OCI-M1 (cell line): ENCODE results near the gene FRS2.

Source experiments
- DNase-seq: peaks from one replicate; lab custom pipeline; 2025; lab: John Stamatoyannopoulos, UW

FRS2 gene

GRCh38 chr12:69466867-69467266 is 3.3 kb upstream of the FRS2 start:
- no peak for DNase-seq

- no peak for DNase-seq
Observed at GRCh38 chr12:69467366-69467765, 2.8 kb upstream of the FRS2 start.

DNA sequence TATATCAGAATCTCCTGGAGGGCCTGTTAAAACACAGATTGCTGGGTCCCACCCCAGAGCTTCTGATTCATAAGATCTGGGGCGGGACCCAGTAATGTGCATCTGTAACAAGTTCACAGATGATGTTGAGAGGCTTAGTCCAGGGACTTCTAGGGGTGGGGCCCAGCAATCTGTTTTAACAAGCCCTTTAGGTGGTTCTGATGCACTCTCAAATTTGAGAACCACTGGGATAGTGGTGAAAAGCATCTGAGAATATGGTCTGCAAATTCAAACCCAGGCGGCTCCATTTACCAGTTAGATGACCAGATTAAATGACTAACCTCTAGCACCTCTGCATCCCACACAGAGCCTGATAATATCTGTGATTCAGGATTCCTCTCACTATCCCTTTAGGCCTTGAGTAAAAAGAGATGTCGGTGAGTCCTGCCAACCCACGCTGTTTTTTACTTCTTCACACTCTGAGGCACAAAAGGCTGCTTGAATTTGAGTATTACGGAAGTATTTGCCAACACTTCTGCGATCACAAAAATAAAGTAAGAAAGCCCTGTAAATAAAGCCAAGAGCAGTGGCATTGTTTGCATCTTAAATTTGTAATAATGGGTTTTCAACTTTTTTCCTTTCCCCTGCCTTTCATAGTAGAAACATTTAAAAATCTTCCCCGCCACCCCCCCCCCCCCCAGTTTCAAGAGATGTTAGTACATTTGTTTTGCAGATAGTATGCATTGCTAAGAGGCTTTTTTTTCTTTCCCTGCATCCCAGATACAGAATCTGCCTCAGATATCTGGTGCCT is 1.8 kb upstream of the FRS2 start:
- DNase-seq: no peak

- DNase-seq: peak; percentile 52
Observed at GRCh38 chr12:69469854-69470188, 367 bp upstream of the FRS2 start.

DNA sequence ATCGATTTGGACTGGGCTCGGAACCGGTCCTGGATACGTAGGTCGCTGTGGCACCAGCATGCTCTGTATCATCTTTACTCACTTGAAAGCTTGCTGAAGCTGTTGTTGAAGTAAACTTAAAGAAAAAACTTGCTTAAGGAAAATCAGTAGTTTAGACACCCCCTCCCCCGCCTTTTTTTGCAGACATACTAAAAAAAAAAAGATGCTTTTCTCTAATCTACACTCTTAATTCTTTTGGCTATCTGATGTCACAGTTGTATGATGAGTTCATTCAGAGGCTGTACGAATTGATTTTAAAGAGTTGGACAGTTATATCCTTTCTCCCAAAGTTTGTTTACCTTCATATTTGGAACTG is 865 bp downstream of the FRS2 start:
- no peak for DNase-seq

- no peak for DNase-seq
Observed at GRCh38 chr12:69471667-69472385, 1.6 kb downstream of the FRS2 start.

DNA sequence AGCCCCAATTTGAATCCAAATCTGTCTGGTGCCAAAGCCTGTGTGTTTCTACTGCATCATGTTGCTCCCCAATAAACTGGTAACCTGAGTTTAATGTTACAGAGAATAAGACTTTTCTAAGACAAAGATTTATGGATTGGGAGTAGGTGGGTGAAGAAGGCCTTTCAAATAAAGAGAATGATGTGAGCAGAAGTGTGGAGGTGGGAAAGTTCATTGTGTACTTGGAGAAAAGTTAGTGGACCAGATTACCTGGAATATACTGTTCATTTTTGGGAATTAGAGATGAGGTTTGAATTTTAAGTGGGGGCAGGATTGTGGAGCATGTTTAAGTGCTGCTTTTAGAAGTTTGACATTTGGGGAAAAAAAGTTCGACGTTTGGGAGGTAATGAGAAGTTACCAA is 3.1 kb downstream of the FRS2 start:
- DNase-seq: no peak

GRCh38 chr12:69474456-69474855 is 4.3 kb downstream of the FRS2 start:
- no peak for DNase-seq

DNA sequence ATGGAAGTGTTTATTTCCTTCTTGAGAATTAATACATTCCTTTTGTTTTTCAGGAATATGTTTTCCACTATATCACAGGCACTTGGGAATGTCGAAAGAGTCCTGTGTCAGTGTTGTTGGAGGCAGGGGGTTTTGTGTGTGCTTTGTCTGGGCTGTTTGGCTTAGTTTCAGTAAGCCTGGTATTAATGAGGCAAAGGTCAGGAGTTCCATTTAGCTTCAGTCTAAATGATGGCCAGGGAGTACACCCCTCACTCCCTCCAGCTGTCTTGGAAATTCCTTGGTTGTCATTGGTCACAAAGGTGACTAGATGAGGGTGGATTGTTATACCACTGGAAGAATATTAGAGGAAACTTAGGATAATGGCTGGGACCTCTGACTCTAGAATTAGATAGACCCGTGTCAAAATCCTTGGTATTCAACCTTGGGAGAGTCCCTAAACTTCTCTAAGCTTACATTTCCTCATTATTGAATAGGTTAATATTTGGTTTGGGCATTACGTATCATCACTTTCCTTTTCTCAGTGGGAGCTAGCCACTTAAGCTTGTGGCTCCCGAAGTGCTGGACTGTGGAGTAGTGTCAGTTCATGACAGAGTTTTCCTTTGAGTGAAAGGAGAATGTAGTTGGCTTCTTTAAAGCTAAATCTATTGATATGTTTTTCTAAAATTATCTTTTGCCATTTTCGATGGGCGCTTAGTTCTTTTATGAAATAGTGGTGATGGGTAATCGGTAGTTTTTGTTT is 5.2 kb downstream of the FRS2 start:
- DNase-seq: no peak

DNA sequence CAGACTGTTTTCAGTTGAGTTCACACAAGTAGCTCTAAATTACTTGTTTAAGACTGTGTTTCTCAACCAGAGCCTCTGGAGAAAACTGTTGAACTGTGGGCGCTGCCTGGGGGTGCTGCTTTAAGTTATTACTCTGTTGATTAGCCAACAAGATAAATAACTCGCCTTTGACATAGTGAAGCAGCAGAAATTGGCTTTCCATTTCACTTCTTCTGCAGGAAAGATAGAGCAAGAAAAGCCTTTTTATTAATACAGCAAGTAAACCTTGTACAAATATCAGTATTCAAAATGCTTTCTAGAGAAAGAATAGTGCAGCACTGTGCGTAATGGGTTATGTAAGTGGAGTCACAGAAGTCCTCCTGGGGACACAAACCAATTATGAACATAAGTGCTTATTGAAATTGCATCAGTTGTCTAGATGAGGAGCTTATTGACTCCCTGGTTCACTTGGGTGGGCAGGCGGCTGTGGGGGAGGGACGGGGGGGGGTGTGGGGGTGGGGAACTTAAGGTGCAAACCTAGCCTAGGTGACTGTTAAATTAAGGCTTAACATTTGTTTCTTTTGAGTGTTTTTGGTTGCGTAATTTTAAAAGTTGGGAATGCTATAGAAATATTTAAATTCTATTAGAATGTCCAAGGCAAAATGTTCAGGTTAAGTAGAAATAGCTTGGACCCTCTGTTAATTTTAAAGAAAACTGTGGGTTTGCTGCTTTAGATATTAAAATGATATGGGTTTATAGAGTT is 6.3 kb downstream of the FRS2 start:
- DNase-seq: no peak

DNA sequence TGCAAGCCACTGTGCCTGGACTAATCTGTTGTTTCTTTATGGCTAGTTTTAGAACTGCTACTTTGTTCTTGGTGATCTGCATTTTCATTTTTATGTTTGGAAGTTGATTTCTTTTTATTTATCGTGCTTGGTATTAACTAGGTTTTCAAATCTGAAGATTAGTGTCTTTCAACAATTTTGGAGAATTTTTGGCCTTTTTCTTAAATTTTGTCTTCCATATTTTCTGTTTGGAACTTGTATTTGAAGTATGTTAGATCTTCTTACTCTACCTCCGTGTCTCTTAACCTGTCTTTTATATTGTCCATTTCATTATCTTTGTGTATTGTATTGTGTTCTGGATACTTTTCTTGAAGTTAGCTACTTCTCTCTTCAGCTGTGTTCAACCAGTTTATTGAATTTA is 9.5 kb downstream of the FRS2 start:
- DNase-seq: no peak

DNA sequence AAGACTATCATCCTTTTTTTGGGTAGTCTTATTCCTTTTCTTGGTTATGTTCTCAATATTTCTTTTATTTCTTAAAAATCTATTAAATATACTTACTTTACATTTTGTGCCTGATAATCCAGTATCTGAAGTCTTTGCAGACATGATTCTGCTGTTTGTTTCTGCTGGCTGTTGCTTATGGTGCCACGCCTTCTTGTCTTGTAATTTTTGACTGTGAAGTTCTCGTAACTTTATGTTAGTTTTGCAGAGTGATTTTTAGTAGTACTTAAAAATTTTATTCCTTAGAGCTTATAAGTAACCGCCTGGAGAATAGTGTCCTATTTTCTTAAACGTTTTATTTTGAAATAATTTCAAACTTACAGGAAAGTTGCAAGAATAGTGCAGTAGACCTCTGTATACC is 10.5 kb downstream of the FRS2 start:
- no peak for DNase-seq

DNA sequence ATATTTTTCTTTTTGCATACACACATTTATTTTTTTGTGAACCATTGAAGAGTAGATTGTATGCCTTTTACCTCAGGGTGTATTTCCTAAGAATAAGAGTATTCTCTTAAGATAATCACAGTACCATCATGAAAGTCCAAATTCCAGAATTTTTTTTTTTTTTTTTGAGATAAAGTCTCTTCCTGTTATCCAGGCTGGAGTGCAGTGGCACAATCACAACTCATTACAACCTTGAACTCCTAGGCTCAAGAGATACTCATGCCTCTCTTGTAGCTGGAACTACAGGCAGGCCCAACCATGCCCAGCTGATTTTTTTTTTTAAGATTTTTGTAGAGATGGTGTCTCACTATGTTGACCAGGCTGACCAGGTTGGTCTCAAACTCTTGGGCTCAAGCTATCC is 10.9 kb downstream of the FRS2 start:
- DNase-seq: no peak

DNA sequence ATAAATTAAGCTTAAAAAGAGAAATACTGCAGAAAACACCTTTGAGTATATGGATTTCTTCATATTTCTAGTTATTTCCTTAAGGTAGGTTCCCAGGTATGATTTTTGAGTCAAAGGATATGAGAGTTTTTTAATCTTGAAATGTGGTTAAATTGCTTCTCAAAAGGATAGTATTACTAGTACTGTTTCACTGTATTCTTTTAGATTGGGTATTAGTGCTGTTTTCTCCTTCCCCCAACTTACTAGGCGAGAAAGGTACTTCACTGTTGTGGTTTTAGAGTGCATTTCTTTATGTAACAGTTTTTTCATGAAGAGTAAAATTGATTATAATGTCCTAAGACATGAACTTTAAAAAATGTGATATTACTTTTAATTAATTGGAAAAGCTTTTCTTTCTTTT is 13.5 kb downstream of the FRS2 start:
- no peak for DNase-seq

DNA sequence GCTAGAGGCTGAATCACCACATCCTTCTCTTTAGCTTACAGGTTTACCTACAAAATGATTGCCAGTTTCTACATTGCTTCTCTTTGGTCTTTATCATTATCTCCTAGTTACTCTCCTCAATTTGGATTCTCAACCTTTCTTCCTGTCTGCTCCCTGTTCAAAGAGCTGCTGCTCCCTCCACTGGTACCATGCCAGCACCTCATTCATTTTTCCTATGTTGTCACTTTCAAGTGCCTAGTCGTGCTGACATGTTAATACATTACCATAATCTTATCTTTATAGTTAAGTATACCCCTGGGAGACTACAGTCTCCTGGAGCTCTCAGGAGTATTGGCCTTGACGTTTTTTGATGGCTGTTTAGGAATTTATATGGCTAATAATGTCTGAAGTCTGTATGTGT is 14.2 kb downstream of the FRS2 start:
- DNase-seq: no peak

- DNase-seq: peak; percentile 39
Observed at GRCh38 chr12:69490920-69491643, 20.9 kb downstream of the FRS2 start.

DNA sequence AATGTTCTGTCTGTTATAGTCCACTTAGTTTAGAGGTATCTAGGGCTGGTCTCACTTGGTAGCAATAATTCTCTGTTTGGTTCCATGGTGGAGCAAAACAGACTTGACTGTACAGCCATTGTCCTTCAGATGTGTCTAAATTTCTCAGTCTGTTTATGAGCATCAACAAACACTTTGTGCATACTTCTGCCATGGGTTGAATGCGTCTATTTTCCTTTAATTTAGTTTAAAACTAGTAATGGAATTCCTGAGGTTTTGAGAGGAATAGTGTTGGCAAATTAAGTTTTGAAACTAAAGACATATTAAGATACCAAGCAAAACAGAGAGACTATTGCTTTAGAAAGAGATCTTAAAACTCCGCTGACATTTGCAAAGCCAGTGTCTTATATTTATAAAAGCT is 22.6 kb downstream of the FRS2 start:
- DNase-seq: no peak

DNA sequence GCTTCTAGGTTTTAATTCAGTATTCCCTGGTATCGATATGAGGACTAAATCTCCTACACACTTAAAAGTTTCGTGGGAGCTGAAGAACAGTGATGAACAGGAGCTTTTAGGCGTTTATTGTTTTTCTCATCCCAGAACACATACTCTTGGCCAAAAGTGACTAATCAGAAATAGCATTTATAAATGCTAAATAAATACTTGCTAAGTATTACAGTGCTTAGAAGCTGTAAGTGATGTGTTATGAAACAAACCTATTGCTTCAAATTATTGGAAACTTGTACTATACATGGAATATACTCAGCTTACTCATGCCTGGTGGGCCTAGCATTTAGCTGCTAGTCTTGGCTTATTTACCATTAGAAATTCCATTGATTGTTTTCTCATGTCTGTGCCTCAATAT is 24.9 kb downstream of the FRS2 start:
- no peak for DNase-seq

- DNase-seq: peak; percentile 91
Observed at GRCh38 chr12:69497308-69498026, 27.3 kb downstream of the FRS2 start.

- no peak for DNase-seq
Observed at GRCh38 chr12:69500631-69501030, 30.4 kb downstream of the FRS2 start.
